GM21619 (cell line): ENCODE measurements around the gene PLD4.

ENCODE experiments used
- ATAC-seq: cut with Tn5 transposase; IDR thresholded peaks from one replicate; pipeline ENCODE4 v1.9.1; 2021; ENCODE audit not compliant: unreplicated experiment

Gene PLD4

GRCh38 chr14:104973135-104973384 lies 48.4 kb downstream of the PLD4 start:
- no peak for ATAC-seq

- no peak for ATAC-seq
Observed at GRCh38 chr14:104973385-104974145, 48.9 kb downstream of the PLD4 start.

- no peak for ATAC-seq
Observed at GRCh38 chr14:104974146-104974541, 49.5 kb downstream of the PLD4 start.

GRCh38 chr14:104974665-104975390 lies 50.1 kb downstream of the PLD4 start:
- no peak for ATAC-seq

GRCh38 chr14:104975481-104976197 lies 51.0 kb downstream of the PLD4 start:
- ATAC-seq, result no peak

- peak; percentile 47 for ATAC-seq
Observed at GRCh38 chr14:104976198-104977007, 51.7 kb downstream of the PLD4 start.

- ATAC-seq, result no peak
Observed at GRCh38 chr14:104977008-104977680, 52.5 kb downstream of the PLD4 start.

GRCh38 chr14:104977681-104978653 lies 53.3 kb downstream of the PLD4 start, which contains the start of gene AHNAK2:
AHNAK2 (minus strand) TSS chr14:104978374; CDS start chr14:104978237, 137 bp downstream.
- no peak for ATAC-seq

GRCh38 chr14:104978746-104979691 lies 54.3 kb downstream of the PLD4 start:
- ATAC-seq, result no peak

- ATAC-seq, result no peak
Observed at GRCh38 chr14:104979758-104980610, 55.3 kb downstream of the PLD4 start.

GRCh38 chr14:104980611-104981531 lies 56.2 kb downstream of the PLD4 start:
- no peak for ATAC-seq

GRCh38 chr14:104981699-104982541 lies 57.2 kb downstream of the PLD4 start:
- ATAC-seq, result no peak

- no peak for ATAC-seq
Observed at GRCh38 chr14:104982548-104983230, 58.0 kb downstream of the PLD4 start.
